BJ (cell line): ENCODE measurements around the gene CHRM1. TPM values are rescaled to one million over a fixed set of nuclear protein-coding genes. Genes with fewer than 3 reads are reported as not detected.
"Not testable (repeated sequence)": the region's sequence is repeated elsewhere in the genome, so short reads cannot be mapped to it uniquely, and the experiment has no call there.

ENCODE experiments used
- CTCF ChIA-PET: fragments of 350-600 bp; formaldehyde crosslinking; extraction: SDS; loops from one replicate; lab custom pipeline; 2021; ENCODE audit warnings: antibody characterized with exemption, inconsistent platforms; lab: Yijun Ruan, JAX
- POLR2A ChIA-PET: fragments of 300-600 bp; sonication (Branson Sonifier 250); formaldehyde crosslinking; extraction: SDS; loops from one replicate; lab custom pipeline; 2021; ENCODE audit warnings: antibody characterized with exemption; lab: Charles Lee
- DNase-seq: peaks from one replicate; pipeline ENCODE4 v3.0.0-alpha.2; 2011; ENCODE audit warnings: low read depth
- H3K27me3 ChIP-seq: 2 replicates; pipeline ENCODE4 v1.6.0; 2011; ENCODE audit warnings: low read length; ENCODE audit not compliant: control insufficient read depth, insufficient read depth
- H3K36me3 ChIP-seq: 2 replicates; pipeline ENCODE4 v1.5.1; 2011; ENCODE audit warnings: low read length; ENCODE audit not compliant: control insufficient read depth, insufficient read depth
- H3K4me3 ChIP-seq: 2 replicates; pipeline ENCODE4 v1.5.1; 2011; ENCODE audit warnings: low read depth, mild to moderate bottlenecking, control low read depth, low read length
- CTCF ChIP-seq: IDR thresholded peaks from 2 replicates; pipeline ENCODE4 v1.5.1; 2011; ENCODE audit warnings: low read depth, mild to moderate bottlenecking, control low read depth, inconsistent platforms, low read length, moderate library complexity; ENCODE audit not compliant: insufficient read depth
- polyA plus RNA-seq: library from polyadenylated mRNA; depleted of rRNA; stranded (reverse); fragments of >200 nt; gene quantifications from 2 replicates; pipeline ENCODE4 v1.2.3, GENCODE V29; 2011

The CHRM1 gene
- polyA plus RNA-seq, 1 experiment = not detected

GRCh38 chr11:62875698-62876478, 45.3 kb downstream of the CHRM1 start:
- DNase-seq = no peak
- ChIA-PET CTCF (interaction anchor here (0.7 to 3.5 kb wide), 5 partner anchors 13 to 563 kb away, joined by 3 to 13 read pairs (median 3); partner anchors contain the start of gene TMEM179B), POLR2A (no interaction called here)
- Histone ChIP-seq H3K27me3 (no peaks in the 10 kb centered on the region), H3K4me3 (no peak overlapping the region), H3K36me3 (no peaks in the 10 kb centered on the region)
- no peak for TF ChIP-seq CTCF

- no peaks in the 10 kb centered on the region for H3K27me3 ChIP-seq
- CTCF ChIA-PET = interaction anchor here (1.1 to 3.5 kb wide), 3 partner anchors 88 to 562 kb away, joined by 3 to 13 read pairs (median 3); partner anchors contain the start of gene TMEM179B
- no peak for TF ChIP-seq CTCF
- POLR2A ChIA-PET = no interaction called here
- no peak overlapping the region for H3K4me3 ChIP-seq
- no peaks in the 10 kb centered on the region for H3K36me3 ChIP-seq
- no peak for DNase-seq
These were observed 46.3 kb downstream of the CHRM1 start for GRCh38 chr11:62874851-62875250.

- ChIA-PET POLR2A (interaction anchor here (0.6 kb wide), 1 partner anchor 186 kb away, joined by 7 read pairs; no protein-coding TSS in a partner anchor), CTCF (interaction anchor here (1.1 to 5.7 kb wide), 4 partner anchors 9 to 79 kb away, joined by 3 to 76 read pairs (median 6); partner anchors contain the start of gene TMEM179B)
- DNase-seq = no peak
- Histone ChIP-seq H3K27me3 (no peaks in the 10 kb centered on the region), H3K4me3 (no peak overlapping the region), H3K36me3 (no peaks in the 10 kb centered on the region)
- TF ChIP-seq CTCF = no peak
These were observed 55.5 kb downstream of the CHRM1 start for GRCh38 chr11:62865635-62866034.

GRCh38 chr11:62863687-62864335, 57.4 kb downstream of the CHRM1 start:
- TF ChIP-seq CTCF = no peak
- Histone ChIP-seq H3K36me3 (no peaks in the 10 kb centered on the region), H3K27me3 (no peaks in the 10 kb centered on the region), H3K4me3 (no peak overlapping the region)
- DNase-seq = no peak
- POLR2A ChIA-PET = no interaction called here
- CTCF ChIA-PET = interaction anchor here (1.0 to 5.7 kb wide), 11 partner anchors 8 to 467 kb away, joined by 3 to 76 read pairs (median 3); partner anchors contain the start of genes SLC3A2 and TMEM179B

GRCh38 chr11:62861564-62862192, 59.5 kb downstream of the CHRM1 start:
- CTCF ChIA-PET = interaction anchor here (0.6 to 5.7 kb wide), 5 partner anchors 20 to 374 kb away, joined by 3 to 76 read pairs (median 5); partner anchors contain the start of genes SLC3A2 and TMEM179B
- not testable (repeated sequence) for H3K4me3 ChIP-seq, H3K27me3 ChIP-seq, DNase-seq, H3K36me3 ChIP-seq
- POLR2A ChIA-PET = interaction anchor here (0.6 kb wide), 1 partner anchor 229 kb away, joined by 9 read pairs; no protein-coding TSS in a partner anchor
